Thyroid gland (tissue), 4 donors: Measurements from ENCODE around the gene ATXN7L2.

Source experiments
- POLR2A ChIP-seq, 2 donors: fragments of 450-650 bp; IDR thresholded peaks; one replicate each; pipeline ENCODE4 v1.6.1; 2017; ENCODE audit warnings: antibody characterized with exemption in 2 of 2, mild to moderate bottlenecking in 2 of 2, moderate library complexity in 1 of 2
- TF ChIP-seq, protein P1 (sequence below), 6 experiments: fragments of 200-600 bp in 3 of 6; fragments of 450-650 bp in 3 of 6; sonication (generic) in 3 of 6; IDR thresholded peaks; one replicate each; pipeline ENCODE4 v1.5.1; 2016 to 2019; ENCODE audit warnings: antibody characterized with exemption in 6 of 6, mild to moderate bottlenecking in 2 of 6, inconsistent platforms in 1 of 6, moderate library complexity in 1 of 6

DNA sequence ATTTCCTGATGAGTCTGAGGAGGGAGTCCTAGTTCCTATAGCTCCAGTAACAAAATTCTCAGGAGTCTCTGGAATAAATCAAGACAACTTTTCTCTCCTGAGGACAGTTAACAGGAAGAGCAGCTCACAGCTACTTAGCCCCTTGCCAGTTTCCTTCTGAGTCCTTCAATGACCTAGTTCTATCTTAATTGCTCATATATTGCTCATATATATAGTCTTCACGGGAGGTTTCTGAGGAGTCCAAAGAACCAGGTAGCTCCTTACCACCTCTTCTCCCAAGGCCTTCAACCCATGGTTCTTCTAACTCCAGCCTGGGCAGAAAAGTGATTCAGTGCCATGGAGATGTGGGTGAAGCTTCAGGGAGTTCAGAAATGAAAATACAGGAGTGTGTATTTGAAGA lies 21.3 kb downstream of the ATXN7L2 start:
- TF ChIP-seq, protein P1, sequence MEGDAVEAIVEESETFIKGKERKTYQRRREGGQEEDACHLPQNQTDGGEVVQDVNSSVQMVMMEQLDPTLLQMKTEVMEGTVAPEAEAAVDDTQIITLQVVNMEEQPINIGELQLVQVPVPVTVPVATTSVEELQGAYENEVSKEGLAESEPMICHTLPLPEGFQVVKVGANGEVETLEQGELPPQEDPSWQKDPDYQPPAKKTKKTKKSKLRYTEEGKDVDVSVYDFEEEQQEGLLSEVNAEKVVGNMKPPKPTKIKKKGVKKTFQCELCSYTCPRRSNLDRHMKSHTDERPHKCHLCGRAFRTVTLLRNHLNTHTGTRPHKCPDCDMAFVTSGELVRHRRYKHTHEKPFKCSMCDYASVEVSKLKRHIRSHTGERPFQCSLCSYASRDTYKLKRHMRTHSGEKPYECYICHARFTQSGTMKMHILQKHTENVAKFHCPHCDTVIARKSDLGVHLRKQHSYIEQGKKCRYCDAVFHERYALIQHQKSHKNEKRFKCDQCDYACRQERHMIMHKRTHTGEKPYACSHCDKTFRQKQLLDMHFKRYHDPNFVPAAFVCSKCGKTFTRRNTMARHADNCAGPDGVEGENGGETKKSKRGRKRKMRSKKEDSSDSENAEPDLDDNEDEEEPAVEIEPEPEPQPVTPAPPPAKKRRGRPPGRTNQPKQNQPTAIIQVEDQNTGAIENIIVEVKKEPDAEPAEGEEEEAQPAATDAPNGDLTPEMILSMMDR (IDR thresholded peaks at IDR 0.05), result no peak
- no peak for TF ChIP-seq POLR2A (IDR thresholded peaks at IDR 0.05)
